Fibroblast of upper back skin (primary cell): ENCODE measurements around the gene MT1B.
"Not testable (repeated sequence)": the region's sequence is repeated elsewhere in the genome, so short reads cannot be mapped to it uniquely, and the experiment has no call there.

Experiments used
- DNase-seq: peaks from one replicate; pipeline ENCODE4 v3.0.0-alpha.2; 2013

Gene MT1B

GRCh38 chr16:56621665-56622445 lies 29.8 kb upstream of the MT1B start:
- DNase-seq: not testable (repeated sequence)

- not testable (repeated sequence) for DNase-seq
Observed at GRCh38 chr16:56623184-56623583, 28.5 kb upstream of the MT1B start.

- no peak for DNase-seq
Observed at GRCh38 chr16:56623637-56624036, 28.0 kb upstream of the MT1B start.

- DNase-seq: peak; percentile 84
Observed at GRCh38 chr16:56625140-56625942, 26.3 kb upstream of the MT1B start, which contains the start of gene MT1E. Gene MT1E (plus strand): TSS chr16:56625781. CDS start chr16:56625852, 71 bp downstream.

GRCh38 chr16:56625943-56626654 lies 25.6 kb upstream of the MT1B start:
- peak; percentile 71 for DNase-seq

- no peak for DNase-seq
Observed at GRCh38 chr16:56626685-56627084, 25.0 kb upstream of the MT1B start.

- no peak for DNase-seq
Observed at GRCh38 chr16:56628486-56629350, 23.0 kb upstream of the MT1B start.

- no peak for DNase-seq
Observed at GRCh38 chr16:56629531-56629930, 22.2 kb upstream of the MT1B start.

GRCh38 chr16:56630134-56630533 lies 21.6 kb upstream of the MT1B start:
- no peak for DNase-seq

GRCh38 chr16:56631197-56631596 lies 20.5 kb upstream of the MT1B start:
- DNase-seq: no peak

- DNase-seq: no peak
Observed at GRCh38 chr16:56631832-56632155, 19.9 kb upstream of the MT1B start.

GRCh38 chr16:56632156-56632847 lies 19.4 kb upstream of the MT1B start, which contains the start of gene MT1M:
Gene MT1M (plus strand): TSS chr16:56632659. CDS start chr16:56632732, 73 bp downstream.
- DNase-seq: no peak

GRCh38 chr16:56632848-56633365 lies 18.8 kb upstream of the MT1B start:
- DNase-seq: no peak

- no peak for DNase-seq
Observed at GRCh38 chr16:56633535-56633934, 18.2 kb upstream of the MT1B start.

- DNase-seq: no peak
Observed at GRCh38 chr16:56634715-56635440, 16.8 kb upstream of the MT1B start.

GRCh38 chr16:56635441-56635967 lies 16.2 kb upstream of the MT1B start:
- no peak for DNase-seq

GRCh38 chr16:56636616-56637413 lies 14.9 kb upstream of the MT1B start:
- DNase-seq: no peak

- DNase-seq: no peak
Observed at GRCh38 chr16:56637814-56638750, 13.6 kb upstream of the MT1B start, which contains the start of gene MT1A. Gene MT1A (plus strand): TSS chr16:56638666. CDS start chr16:56638739, 73 bp downstream.
